Stimulated activated naive CD8-positive, alpha-beta T cell treated with anti-CD3 and anti-CD28 coated beads, Interleukin-15, Interleukin-2, amounts not matched to agents 100 ng/mL and 50 ng/mL, for 24 hours (primary cell): ENCODE results near the gene DOCK1.

ENCODE experiments used
- H3K27ac Mint-ChIP-seq: one replicate; pipeline ENCODE4 v1.8.0; 2021; ENCODE audit warnings: mild to moderate bottlenecking, mixed read lengths
- H3K27me3 Mint-ChIP-seq: one replicate; pipeline ENCODE4 v1.8.0; 2021; ENCODE audit warnings: mixed read lengths
- H3K36me3 Mint-ChIP-seq: one replicate; pipeline ENCODE4 v1.8.0; 2021; ENCODE audit warnings: low read depth, mixed read lengths
- H3K4me1 Mint-ChIP-seq: one replicate; pipeline ENCODE4 v1.8.0; 2021; ENCODE audit warnings: low read depth, mixed read lengths
- H3K4me3 Mint-ChIP-seq: one replicate; pipeline ENCODE4 v1.8.0; 2021; ENCODE audit warnings: mild to moderate bottlenecking, mixed read lengths
- H3K9me3 Mint-ChIP-seq: one replicate; pipeline ENCODE4 v1.8.0; 2021; ENCODE audit warnings: mixed read lengths

Gene DOCK1

GRCh38 chr10:127133672-127134500 lies 228.7 kb downstream of the DOCK1 start:
- Mint-ChIP-seq H3K27ac (no peak overlapping the region), H3K27me3 (no peaks in the 10 kb centered on the region), H3K4me1 (peaks cover 4% of the 10 kb centered on the region), H3K36me3 (no peaks in the 10 kb centered on the region), H3K9me3 (no peaks in the 10 kb centered on the region), H3K4me3 (no peak overlapping the region)

GRCh38 chr10:127135844-127136577 lies 230.8 kb downstream of the DOCK1 start:
- no peaks in the 10 kb centered on the region for H3K9me3 Mint-ChIP-seq
- H3K27me3 Mint-ChIP-seq, result no peaks in the 10 kb centered on the region
- H3K36me3 Mint-ChIP-seq, result no peaks in the 10 kb centered on the region
- H3K4me1 Mint-ChIP-seq, result peaks cover 4% of the 10 kb centered on the region
- H3K27ac Mint-ChIP-seq, result no peak overlapping the region
- H3K4me3 Mint-ChIP-seq, result no peak overlapping the region

- no peaks in the 10 kb centered on the region for H3K9me3 Mint-ChIP-seq
- H3K4me1 Mint-ChIP-seq, result peaks cover 4% of the 10 kb centered on the region
- no peaks in the 10 kb centered on the region for H3K27me3 Mint-ChIP-seq
- H3K36me3 Mint-ChIP-seq, result no peaks in the 10 kb centered on the region
- no peak overlapping the region for H3K4me3 Mint-ChIP-seq
- H3K27ac Mint-ChIP-seq, result no peak overlapping the region
Measured at GRCh38 chr10:127137391-127137790, 232.2 kb downstream of the DOCK1 start.

- H3K4me3 Mint-ChIP-seq, result no peak overlapping the region
- no peaks in the 10 kb centered on the region for H3K4me1 Mint-ChIP-seq
- no peaks in the 10 kb centered on the region for H3K27me3 Mint-ChIP-seq
- H3K36me3 Mint-ChIP-seq, result no peaks in the 10 kb centered on the region
- no peaks in the 10 kb centered on the region for H3K9me3 Mint-ChIP-seq
- no peak overlapping the region for H3K27ac Mint-ChIP-seq
Measured at GRCh38 chr10:127142136-127142535, 236.9 kb downstream of the DOCK1 start.

- no peak overlapping the region for H3K27ac Mint-ChIP-seq
- H3K36me3 Mint-ChIP-seq, result no peaks in the 10 kb centered on the region
- H3K4me1 Mint-ChIP-seq, result no peaks in the 10 kb centered on the region
- H3K27me3 Mint-ChIP-seq, result no peaks in the 10 kb centered on the region
- no peaks in the 10 kb centered on the region for H3K9me3 Mint-ChIP-seq
- H3K4me3 Mint-ChIP-seq, result no peak overlapping the region
Measured at GRCh38 chr10:127142856-127143255, 237.6 kb downstream of the DOCK1 start.

GRCh38 chr10:127145173-127145572 lies 239.9 kb downstream of the DOCK1 start:
- no peaks in the 10 kb centered on the region for H3K36me3 Mint-ChIP-seq
- H3K27me3 Mint-ChIP-seq, result no peaks in the 10 kb centered on the region
- no peaks in the 10 kb centered on the region for H3K9me3 Mint-ChIP-seq
- no peaks in the 10 kb centered on the region for H3K4me1 Mint-ChIP-seq
- no peak overlapping the region for H3K27ac Mint-ChIP-seq
- H3K4me3 Mint-ChIP-seq, result no peak overlapping the region

- H3K27ac Mint-ChIP-seq, result no peak overlapping the region
- H3K9me3 Mint-ChIP-seq, result no peaks in the 10 kb centered on the region
- H3K36me3 Mint-ChIP-seq, result no peaks in the 10 kb centered on the region
- no peak overlapping the region for H3K4me3 Mint-ChIP-seq
- H3K4me1 Mint-ChIP-seq, result no peaks in the 10 kb centered on the region
- no peaks in the 10 kb centered on the region for H3K27me3 Mint-ChIP-seq
Measured at GRCh38 chr10:127146661-127147060, 241.4 kb downstream of the DOCK1 start.

- no peak overlapping the region for H3K27ac Mint-ChIP-seq
- H3K9me3 Mint-ChIP-seq, result no peaks in the 10 kb centered on the region
- H3K4me3 Mint-ChIP-seq, result no peak overlapping the region
- H3K27me3 Mint-ChIP-seq, result no peaks in the 10 kb centered on the region
- H3K36me3 Mint-ChIP-seq, result no peaks in the 10 kb centered on the region
- H3K4me1 Mint-ChIP-seq, result no peaks in the 10 kb centered on the region
Measured at GRCh38 chr10:127148066-127148932, 243.1 kb downstream of the DOCK1 start.

GRCh38 chr10:127148933-127149220 lies 243.6 kb downstream of the DOCK1 start:
- no peak overlapping the region for H3K27ac Mint-ChIP-seq
- H3K27me3 Mint-ChIP-seq, result no peaks in the 10 kb centered on the region
- H3K9me3 Mint-ChIP-seq, result no peaks in the 10 kb centered on the region
- H3K4me3 Mint-ChIP-seq, result no peak overlapping the region
- no peaks in the 10 kb centered on the region for H3K36me3 Mint-ChIP-seq
- no peaks in the 10 kb centered on the region for H3K4me1 Mint-ChIP-seq

GRCh38 chr10:127149501-127150081 lies 244.4 kb downstream of the DOCK1 start:
- no peaks in the 10 kb centered on the region for H3K4me1 Mint-ChIP-seq
- H3K36me3 Mint-ChIP-seq, result no peaks in the 10 kb centered on the region
- no peak overlapping the region for H3K27ac Mint-ChIP-seq
- H3K9me3 Mint-ChIP-seq, result no peaks in the 10 kb centered on the region
- H3K4me3 Mint-ChIP-seq, result no peak overlapping the region
- no peaks in the 10 kb centered on the region for H3K27me3 Mint-ChIP-seq

- no peaks in the 10 kb centered on the region for H3K27me3 Mint-ChIP-seq
- H3K9me3 Mint-ChIP-seq, result no peaks in the 10 kb centered on the region
- no peaks in the 10 kb centered on the region for H3K4me1 Mint-ChIP-seq
- H3K27ac Mint-ChIP-seq, result no peak overlapping the region
- no peak overlapping the region for H3K4me3 Mint-ChIP-seq
- H3K36me3 Mint-ChIP-seq, result no peaks in the 10 kb centered on the region
Measured at GRCh38 chr10:127150136-127150535, 244.9 kb downstream of the DOCK1 start.

- Mint-ChIP-seq H3K4me1 (no peaks in the 10 kb centered on the region), H3K36me3 (no peaks in the 10 kb centered on the region)
Measured at GRCh38 chr10:127151541-127151940, 246.3 kb downstream of the DOCK1 start.

GRCh38 chr10:127151981-127152699 lies 246.9 kb downstream of the DOCK1 start:
- Mint-ChIP-seq H3K4me3 (no peak overlapping the region), H3K4me1 (no peaks in the 10 kb centered on the region), H3K9me3 (no peaks in the 10 kb centered on the region), H3K36me3 (no peaks in the 10 kb centered on the region), H3K27me3 (no peaks in the 10 kb centered on the region), H3K27ac (no peak overlapping the region)

More at GRCh38 chr10:127151541-127151940, 246.3 kb downstream of the DOCK1 start:
- Mint-ChIP-seq H3K4me3 (no peak overlapping the region), H3K9me3 (no peaks in the 10 kb centered on the region), H3K27ac (no peak overlapping the region), H3K27me3 (no peaks in the 10 kb centered on the region)

- Mint-ChIP-seq H3K4me1 (no peaks in the 10 kb centered on the region), H3K27ac (no peak overlapping the region)
Measured at GRCh38 chr10:127153181-127153580, 248.0 kb downstream of the DOCK1 start.

More at GRCh38 chr10:127153181-127153580, 248.0 kb downstream of the DOCK1 start:
- Mint-ChIP-seq H3K4me3 (no peak overlapping the region), H3K9me3 (no peaks in the 10 kb centered on the region), H3K27me3 (no peaks in the 10 kb centered on the region), H3K36me3 (no peaks in the 10 kb centered on the region)
